Osteoblast (primary cell): ENCODE results near the gene APPBP2. TPM values are rescaled to one million over a fixed set of nuclear protein-coding genes. Genes with fewer than 3 reads are reported as not detected.

Experiments used
- DNase-seq: peaks from one replicate; pipeline ENCODE4 v3.0.0; 2011; ENCODE audit warnings: low spot score, mixed read lengths; ENCODE audit not compliant: insufficient read length; ENCODE audit errors: missing footprints
- H2AFZ ChIP-seq: 2 replicates; pipeline ENCODE4 v1.6.0; 2011; ENCODE audit warnings: mild to moderate bottlenecking, low read length
- H3K27ac ChIP-seq: 2 replicates; pipeline ENCODE4 v1.5.1; 2011; ENCODE audit warnings: mild to moderate bottlenecking, low read depth, low read length, moderate library complexity
- H3K27me3 ChIP-seq: 2 replicates; pipeline ENCODE4 v1.6.0; 2012; ENCODE audit warnings: mild to moderate bottlenecking, control low read depth, inconsistent platforms, low read length, moderate library complexity; ENCODE audit not compliant: insufficient read depth
- H3K36me3 ChIP-seq: 2 replicates; pipeline ENCODE4 v1.5.1; 2011; ENCODE audit warnings: mild to moderate bottlenecking, low read length, control low read depth, moderate library complexity; ENCODE audit not compliant: insufficient read depth
- H3K4me1 ChIP-seq: 2 replicates; pipeline ENCODE4 v1.5.1; 2011; ENCODE audit warnings: mild to moderate bottlenecking, low read length, control low read depth, moderate library complexity; ENCODE audit not compliant: insufficient read depth
- H3K4me2 ChIP-seq: 2 replicates; pipeline ENCODE4 v1.6.0; 2011; ENCODE audit warnings: mild to moderate bottlenecking, low read length; ENCODE audit not compliant: insufficient read depth
- H3K4me3 ChIP-seq: fragments of 200-600 bp; sonication (generic); 3 replicates; pipeline ENCODE4 v1.5.1; 2012; ENCODE audit warnings: mild to moderate bottlenecking, low read length, inconsistent platforms; ENCODE audit not compliant: insufficient read depth
- H3K79me2 ChIP-seq: 2 replicates; pipeline ENCODE4 v1.6.0; 2012; ENCODE audit warnings: mild to moderate bottlenecking, low read length, control low read depth, inconsistent platforms; ENCODE audit not compliant: insufficient read depth
- H3K9me3 ChIP-seq: 2 replicates; pipeline ENCODE4 v1.5.1; 2011; ENCODE audit warnings: low read depth, low read length, control low read depth
- H4K20me1 ChIP-seq: 2 replicates; pipeline ENCODE4 v1.6.0; 2012; ENCODE audit warnings: mild to moderate bottlenecking, low read length, control low read depth; ENCODE audit not compliant: insufficient read depth
- total RNA-seq: library from RNA; depleted of rRNA; stranded (reverse); fragments of >200 nt; gene quantifications from 2 replicates; pipeline ENCODE4 v1.2.3, GENCODE V29; 2012
- TF ChIP-seq, protein P1 (sequence below): IDR thresholded peaks from 2 replicates; pipeline ENCODE4 v1.5.1; 2011; ENCODE audit warnings: mild to moderate bottlenecking, low read depth, low read length, moderate library complexity; ENCODE audit errors: extremely low read depth

Gene APPBP2
- total RNA-seq, 1 donor = 49.9 TPM

DNA sequence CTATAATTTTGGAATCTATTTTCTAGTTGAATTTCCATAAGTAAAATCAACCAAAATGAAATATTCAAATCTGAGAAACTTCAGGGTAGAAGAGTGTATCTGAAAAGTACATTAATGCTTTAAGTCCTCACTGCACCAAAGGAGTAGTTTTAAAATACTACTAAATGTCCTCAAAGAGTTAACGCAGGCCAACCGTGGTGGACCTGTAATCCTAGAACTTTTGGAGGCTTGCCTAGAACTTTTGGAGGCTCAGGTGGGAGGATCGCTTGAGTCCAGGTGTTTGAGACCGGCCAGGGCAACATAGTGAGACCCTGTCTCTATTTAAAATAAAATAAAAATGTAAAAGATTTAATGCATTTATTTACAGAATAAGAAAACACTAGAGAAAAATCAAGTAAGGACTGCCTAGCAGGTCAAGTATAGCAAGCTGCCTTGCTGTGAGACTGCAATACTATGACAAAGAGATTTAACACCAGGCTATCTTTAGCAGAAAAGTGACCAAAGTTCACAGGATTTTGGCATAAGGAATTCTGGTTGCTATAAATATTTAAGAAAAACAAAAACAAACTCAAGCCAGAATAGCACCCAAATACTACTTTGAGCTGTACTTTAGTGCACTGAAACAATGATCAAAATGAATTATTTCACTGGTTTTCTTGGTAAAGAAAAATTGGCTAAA, 62.7 kb downstream of the APPBP2 start:
- Histone ChIP-seq H3K27me3 (no peaks in the 10 kb centered on the region), H3K36me3 (peaks cover 73% of the 10 kb centered on the region), H3K4me1 (peaks cover 8% of the 10 kb centered on the region), H3K79me2 (peaks cover 23% of the 10 kb centered on the region), H3K4me3 (no peak overlapping the region), H3K9me3 (no peaks in the 10 kb centered on the region), H2AFZ (no peak overlapping the region), H4K20me1 (no peaks in the 10 kb centered on the region), H3K4me2 (no peak overlapping the region), H3K27ac (no peak overlapping the region)
- TF ChIP-seq, protein P1, sequence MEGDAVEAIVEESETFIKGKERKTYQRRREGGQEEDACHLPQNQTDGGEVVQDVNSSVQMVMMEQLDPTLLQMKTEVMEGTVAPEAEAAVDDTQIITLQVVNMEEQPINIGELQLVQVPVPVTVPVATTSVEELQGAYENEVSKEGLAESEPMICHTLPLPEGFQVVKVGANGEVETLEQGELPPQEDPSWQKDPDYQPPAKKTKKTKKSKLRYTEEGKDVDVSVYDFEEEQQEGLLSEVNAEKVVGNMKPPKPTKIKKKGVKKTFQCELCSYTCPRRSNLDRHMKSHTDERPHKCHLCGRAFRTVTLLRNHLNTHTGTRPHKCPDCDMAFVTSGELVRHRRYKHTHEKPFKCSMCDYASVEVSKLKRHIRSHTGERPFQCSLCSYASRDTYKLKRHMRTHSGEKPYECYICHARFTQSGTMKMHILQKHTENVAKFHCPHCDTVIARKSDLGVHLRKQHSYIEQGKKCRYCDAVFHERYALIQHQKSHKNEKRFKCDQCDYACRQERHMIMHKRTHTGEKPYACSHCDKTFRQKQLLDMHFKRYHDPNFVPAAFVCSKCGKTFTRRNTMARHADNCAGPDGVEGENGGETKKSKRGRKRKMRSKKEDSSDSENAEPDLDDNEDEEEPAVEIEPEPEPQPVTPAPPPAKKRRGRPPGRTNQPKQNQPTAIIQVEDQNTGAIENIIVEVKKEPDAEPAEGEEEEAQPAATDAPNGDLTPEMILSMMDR = no peak
- no peak for DNase-seq

DNA sequence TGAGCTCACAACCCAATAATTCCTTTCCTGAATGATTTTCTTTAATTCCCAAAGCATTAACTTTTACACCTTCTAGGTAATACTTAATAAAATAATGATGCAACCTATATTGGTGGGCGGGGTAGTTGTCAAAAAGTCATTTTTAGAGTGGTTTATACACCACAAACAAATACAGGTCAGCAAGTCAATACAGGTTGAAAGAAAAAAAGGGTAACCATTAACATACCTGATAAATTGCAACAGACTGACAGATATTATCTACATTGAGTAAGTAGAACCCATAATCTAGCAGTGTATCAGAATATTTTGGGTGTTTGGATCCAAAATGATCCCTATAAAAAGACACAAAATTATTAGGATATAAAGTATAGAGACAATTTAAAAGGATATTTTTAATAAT, 64.5 kb downstream of the APPBP2 start:
- H3K36me3 ChIP-seq = peaks cover 78% of the 10 kb centered on the region
- no peaks in the 10 kb centered on the region for H3K27me3 ChIP-seq
- no peaks in the 10 kb centered on the region for H3K9me3 ChIP-seq
- no peak overlapping the region for H3K4me3 ChIP-seq
- H3K4me1 ChIP-seq = peaks cover 3% of the 10 kb centered on the region
- no peak overlapping the region for H3K4me2 ChIP-seq
- no peak for DNase-seq
- no peak overlapping the region for H3K27ac ChIP-seq
- TF ChIP-seq, protein P1 = no peak
- no peaks in the 10 kb centered on the region for H4K20me1 ChIP-seq
- H3K79me2 ChIP-seq = peaks cover 12% of the 10 kb centered on the region
- H2AFZ ChIP-seq = no peak overlapping the region

DNA sequence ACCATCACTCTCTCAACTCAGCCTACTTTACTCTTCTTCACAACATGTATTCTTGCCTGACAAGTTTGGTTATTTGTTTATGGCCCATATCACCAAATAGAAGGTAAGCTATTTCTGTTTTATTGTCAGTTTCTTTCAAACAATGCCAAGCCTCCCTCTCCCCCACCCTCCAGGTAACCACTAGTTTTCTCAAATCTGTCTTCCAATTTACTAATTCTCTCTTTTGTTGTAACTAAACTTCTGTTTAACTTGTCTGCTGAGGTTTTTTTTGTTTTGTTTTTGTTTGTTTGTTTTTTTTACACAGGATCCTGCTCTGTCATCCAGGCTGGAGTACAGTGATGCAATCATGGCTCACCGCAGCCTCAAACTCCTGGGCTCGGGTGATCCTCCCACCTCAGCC, 68.9 kb downstream of the APPBP2 start:
- H3K27ac ChIP-seq = no peak overlapping the region
- TF ChIP-seq, protein P1 = no peak
- H3K4me1 ChIP-seq = no peaks in the 10 kb centered on the region
- no peaks in the 10 kb centered on the region for H3K27me3 ChIP-seq
- H3K36me3 ChIP-seq = peaks cover 81% of the 10 kb centered on the region
- no peaks in the 10 kb centered on the region for H4K20me1 ChIP-seq
- H3K4me3 ChIP-seq = no peak overlapping the region
- H2AFZ ChIP-seq = no peak overlapping the region
- H3K4me2 ChIP-seq = no peak overlapping the region
- H3K79me2 ChIP-seq = no peaks in the 10 kb centered on the region
- DNase-seq = no peak
- H3K9me3 ChIP-seq = no peaks in the 10 kb centered on the region

DNA sequence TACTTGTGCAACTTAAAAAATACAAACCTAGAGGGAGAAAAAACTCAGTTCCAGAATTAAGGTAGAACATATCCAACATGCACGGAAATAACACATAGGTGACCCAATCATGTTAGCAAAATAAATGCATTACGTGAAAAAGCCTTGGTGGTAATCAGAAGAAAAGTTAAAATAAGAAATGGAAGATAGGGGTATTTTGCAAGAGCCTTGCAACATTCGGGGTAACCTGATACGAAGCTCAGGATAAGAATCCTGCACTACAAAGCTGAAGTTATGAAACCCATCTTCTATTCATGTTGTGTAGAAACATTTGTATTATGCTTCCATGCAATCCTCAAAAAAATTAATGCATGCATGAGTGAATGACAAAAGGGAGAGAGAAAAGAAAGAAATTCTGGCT, 70.7 kb downstream of the APPBP2 start:
- Histone ChIP-seq H3K4me1 (no peaks in the 10 kb centered on the region), H3K27me3 (no peaks in the 10 kb centered on the region), H3K4me3 (no peak overlapping the region), H3K9me3 (no peaks in the 10 kb centered on the region), H3K79me2 (no peaks in the 10 kb centered on the region), H2AFZ (no peak overlapping the region), H3K4me2 (no peak overlapping the region), H3K27ac (no peak overlapping the region), H3K36me3 (peaks cover 77% of the 10 kb centered on the region), H4K20me1 (no peaks in the 10 kb centered on the region)
- DNase-seq = no peak
- TF ChIP-seq, protein P1 = no peak
